Activated CD4-positive, alpha-beta T cell treated with anti-CD3 and anti-CD28 coated beads, Interleukin-2, amount 10 ng/mL, durations not matched to agents 7 days and 5 days (primary cell): ENCODE data around the gene PTPRD. TPM values are rescaled to one million over a fixed set of nuclear protein-coding genes. Genes with fewer than 3 reads are reported as not detected.

Source experiments
- CTCF ChIA-PET: fragments of 350-600 bp; sonication (Branson Sonifier 250); formaldehyde crosslinking; loops from one replicate; lab custom pipeline; 2021; ENCODE audit warnings: antibody characterized with exemption; lab: Charles Lee
- POLR2A ChIA-PET: fragments of 350-600 bp; sonication (Branson Sonifier 250); formaldehyde crosslinking; loops from one replicate; lab custom pipeline; 2021; ENCODE audit warnings: antibody characterized with exemption; lab: Charles Lee
- DNase-seq: peaks from one replicate; pipeline ENCODE4 v3.0.0-alpha.2; 2020
- H3K27ac Mint-ChIP-seq: one replicate; pipeline ENCODE4 v1.8.0; 2021; ENCODE audit warnings: mild to moderate bottlenecking, moderate library complexity, mixed read lengths
- H3K27me3 Mint-ChIP-seq: one replicate; pipeline ENCODE4 v1.8.0; 2021; ENCODE audit warnings: mixed read lengths
- H3K36me3 Mint-ChIP-seq: one replicate; pipeline ENCODE4 v1.8.0; 2021; ENCODE audit warnings: low read depth, mixed read lengths
- H3K4me1 Mint-ChIP-seq: one replicate; pipeline ENCODE4 v1.8.0; 2021; ENCODE audit warnings: mixed read lengths
- H3K4me3 Mint-ChIP-seq: one replicate; pipeline ENCODE4 v1.8.0; 2021; ENCODE audit warnings: mild to moderate bottlenecking, moderate library complexity, mixed read lengths
- H3K9me3 Mint-ChIP-seq: one replicate; pipeline ENCODE4 v1.8.0; 2021; ENCODE audit warnings: mixed read lengths
- total RNA-seq, 2 experiments: library from RNA; stranded (reverse); gene quantifications; one replicate each; pipeline ENCODE4 v1.2.3, GENCODE V29; 2021

PTPRD gene
- total RNA-seq, 2 experiments from 2014 or later, result not detected

- Mint-ChIP-seq H3K9me3 (no peaks in the 10 kb centered on the region), H3K4me3 (no peak overlapping the region), H3K36me3 (no peaks in the 10 kb centered on the region), H3K4me1 (peaks cover 3% of the 10 kb centered on the region), H3K27me3 (no peaks in the 10 kb centered on the region), H3K27ac (no peak overlapping the region)
- CTCF ChIA-PET, result no interaction called here
- no peak for DNase-seq
- POLR2A ChIA-PET, result no interaction called here
Observed at GRCh38 chr9:8361364-8361763, 2251.4 kb downstream of the PTPRD start.

GRCh38 chr9:8356406-8356805, 2256.4 kb downstream of the PTPRD start:
- Mint-ChIP-seq H3K27me3 (no peaks in the 10 kb centered on the region), H3K36me3 (no peaks in the 10 kb centered on the region), H3K27ac (no peak overlapping the region), H3K4me3 (no peak overlapping the region), H3K4me1 (no peaks in the 10 kb centered on the region), H3K9me3 (no peaks in the 10 kb centered on the region)
- DNase-seq, result no peak
- CTCF ChIA-PET, result interaction anchor here (0.7 kb wide), 1 partner anchor 36 kb away, joined by 3 read pairs; no protein-coding TSS in a partner anchor
- POLR2A ChIA-PET, result no interaction called here

- POLR2A ChIA-PET, result no interaction called here
- H3K36me3 Mint-ChIP-seq, result no peaks in the 10 kb centered on the region
- no peak overlapping the region for H3K4me3 Mint-ChIP-seq
- no peaks in the 10 kb centered on the region for H3K27me3 Mint-ChIP-seq
- no peak for DNase-seq
- no peaks in the 10 kb centered on the region for H3K9me3 Mint-ChIP-seq
- H3K4me1 Mint-ChIP-seq, result no peaks in the 10 kb centered on the region
- H3K27ac Mint-ChIP-seq, result no peak overlapping the region
- CTCF ChIA-PET, result interaction anchor here (0.8 kb wide), 1 partner anchor 231 kb away, joined by 4 read pairs; no protein-coding TSS in a partner anchor
Observed at GRCh38 chr9:8351436-8351835, 2261.4 kb downstream of the PTPRD start.

- H3K27ac Mint-ChIP-seq, result no peak overlapping the region
- POLR2A ChIA-PET, result no interaction called here
- CTCF ChIA-PET, result no interaction called here
Observed at GRCh38 chr9:8349901-8350300, 2262.9 kb downstream of the PTPRD start.

DNA sequence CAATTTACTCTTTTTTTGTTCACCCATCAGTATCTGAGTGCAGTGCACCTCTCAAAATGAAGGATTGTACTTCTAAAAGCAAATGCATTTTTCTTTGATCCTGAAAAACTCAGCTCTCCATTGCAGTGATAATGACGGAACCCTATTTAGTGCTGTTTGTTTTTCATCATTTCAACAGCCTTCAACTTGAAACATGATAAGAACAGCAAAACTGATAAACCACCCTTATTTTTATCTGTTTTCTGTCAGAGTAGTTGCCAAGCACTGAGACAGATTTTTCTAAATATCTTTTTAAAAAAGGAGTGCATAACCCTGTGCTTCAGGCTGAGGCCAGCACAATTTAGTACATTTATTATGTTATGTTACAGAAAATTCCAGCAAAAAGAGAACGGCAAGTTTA, 2263.4 kb downstream of the PTPRD start:
- Mint-ChIP-seq H3K4me3 (no peak overlapping the region), H3K27me3 (no peaks in the 10 kb centered on the region), H3K36me3 (no peaks in the 10 kb centered on the region), H3K27ac (no peak overlapping the region), H3K4me1 (no peaks in the 10 kb centered on the region), H3K9me3 (no peaks in the 10 kb centered on the region)
- ChIA-PET POLR2A (no interaction called here), CTCF (no interaction called here)
- DNase-seq, result no peak

More at GRCh38 chr9:8349901-8350300, 2262.9 kb downstream of the PTPRD start:
- H3K4me3 Mint-ChIP-seq, result no peak overlapping the region
- H3K36me3 Mint-ChIP-seq, result no peaks in the 10 kb centered on the region
- H3K4me1 Mint-ChIP-seq, result no peaks in the 10 kb centered on the region
- no peaks in the 10 kb centered on the region for H3K27me3 Mint-ChIP-seq
- DNase-seq, result no peak
- no peaks in the 10 kb centered on the region for H3K9me3 Mint-ChIP-seq

DNA sequence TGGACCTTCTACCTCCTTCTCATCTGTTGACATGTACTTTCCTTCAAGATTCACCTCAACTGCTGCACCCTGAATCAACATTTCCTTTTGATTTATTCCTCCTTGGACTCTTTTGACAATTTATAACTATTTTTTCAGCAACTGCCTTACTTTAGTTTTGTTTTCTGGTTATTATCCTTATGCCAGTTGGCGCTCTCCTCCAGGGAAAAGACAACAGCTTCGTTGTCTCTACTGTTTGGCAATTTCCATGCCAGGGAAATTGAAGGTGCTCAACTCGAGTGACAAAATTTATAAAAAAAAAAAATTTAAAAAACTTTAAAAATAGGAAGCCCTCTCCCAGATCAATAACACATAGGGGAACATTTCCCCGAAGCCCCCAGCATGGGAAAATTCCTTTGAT, 2264.0 kb downstream of the PTPRD start:
- no peaks in the 10 kb centered on the region for H3K27me3 Mint-ChIP-seq

GRCh38 chr9:8346296-8346695, 2266.5 kb downstream of the PTPRD start:
- no peaks in the 10 kb centered on the region for H3K4me1 Mint-ChIP-seq
- ChIA-PET POLR2A (no interaction called here), CTCF (interaction anchor here (0.5 kb wide), 1 partner anchor 75 kb away, joined by 3 read pairs; no protein-coding TSS in a partner anchor)
- DNase-seq, result no peak
- H3K27me3 Mint-ChIP-seq, result no peaks in the 10 kb centered on the region
- H3K9me3 Mint-ChIP-seq, result no peaks in the 10 kb centered on the region
- H3K36me3 Mint-ChIP-seq, result no peaks in the 10 kb centered on the region
- no peak overlapping the region for H3K4me3 Mint-ChIP-seq
- H3K27ac Mint-ChIP-seq, result no peak overlapping the region

More for the DNA sequence above, 2264.0 kb downstream of the PTPRD start:
- ChIA-PET POLR2A (no interaction called here), CTCF (no interaction called here)
- no peak overlapping the region for H3K4me3 Mint-ChIP-seq
- H3K4me1 Mint-ChIP-seq, result no peaks in the 10 kb centered on the region
- H3K36me3 Mint-ChIP-seq, result no peaks in the 10 kb centered on the region
- H3K27ac Mint-ChIP-seq, result no peak overlapping the region
- DNase-seq, result no peak
- H3K9me3 Mint-ChIP-seq, result no peaks in the 10 kb centered on the region

GRCh38 chr9:8338767-8339510, 2273.9 kb downstream of the PTPRD start:
- POLR2A ChIA-PET, result no interaction called here
- no peak overlapping the region for H3K4me3 Mint-ChIP-seq
- no peaks in the 10 kb centered on the region for H3K36me3 Mint-ChIP-seq
- CTCF ChIA-PET, result no interaction called here
- H3K27ac Mint-ChIP-seq, result no peak overlapping the region
- H3K27me3 Mint-ChIP-seq, result no peaks in the 10 kb centered on the region
- no peaks in the 10 kb centered on the region for H3K4me1 Mint-ChIP-seq
- H3K9me3 Mint-ChIP-seq, result peaks cover 2% of the 10 kb centered on the region
- DNase-seq, result no peak

GRCh38 chr9:8337834-8338766, 2274.7 kb downstream of the PTPRD start:
- Mint-ChIP-seq H3K36me3 (no peaks in the 10 kb centered on the region), H3K27ac (no peak overlapping the region), H3K9me3 (peaks cover 2% of the 10 kb centered on the region), H3K4me3 (no peak overlapping the region), H3K4me1 (no peaks in the 10 kb centered on the region), H3K27me3 (no peaks in the 10 kb centered on the region)
- ChIA-PET CTCF (interaction anchor here (0.6 kb wide), 2 partner anchors 32 to 1676 kb away, joined by 3 read pairs; no protein-coding TSS in a partner anchor), POLR2A (no interaction called here)
- DNase-seq, result no peak

DNA sequence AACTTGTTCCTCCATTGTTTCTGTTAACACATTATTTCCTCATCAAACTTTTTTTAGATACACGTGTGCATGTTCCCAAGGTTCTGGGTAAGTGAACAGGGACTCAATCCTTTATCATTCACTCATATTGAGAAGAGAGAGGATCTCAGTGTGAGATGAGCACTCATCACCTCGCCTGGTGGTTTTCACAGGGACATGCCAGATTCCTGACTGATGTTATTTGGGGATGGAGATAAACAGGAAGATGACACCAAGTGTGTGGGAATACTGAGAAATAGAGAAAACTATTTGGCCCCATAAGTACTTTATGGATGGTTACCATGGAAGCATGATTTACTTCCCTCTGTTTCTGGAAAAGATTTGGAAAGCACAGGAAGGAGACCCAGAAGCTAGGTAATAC, 2279.9 kb downstream of the PTPRD start:
- no peak overlapping the region for H3K4me3 Mint-ChIP-seq
- H3K27me3 Mint-ChIP-seq, result no peaks in the 10 kb centered on the region
- peaks cover 2% of the 10 kb centered on the region for H3K9me3 Mint-ChIP-seq
- ChIA-PET CTCF (no interaction called here), POLR2A (no interaction called here)
- H3K4me1 Mint-ChIP-seq, result no peaks in the 10 kb centered on the region
- H3K27ac Mint-ChIP-seq, result no peak overlapping the region
- no peaks in the 10 kb centered on the region for H3K36me3 Mint-ChIP-seq
- DNase-seq, result no peak

GRCh38 chr9:8332331-8332650, 2280.5 kb downstream of the PTPRD start:
- Mint-ChIP-seq H3K4me3 (no peak overlapping the region), H3K36me3 (no peaks in the 10 kb centered on the region), H3K27me3 (no peaks in the 10 kb centered on the region), H3K9me3 (peaks cover 2% of the 10 kb centered on the region), H3K4me1 (no peaks in the 10 kb centered on the region), H3K27ac (no peak overlapping the region)
- DNase-seq, result no peak
- ChIA-PET CTCF (no interaction called here), POLR2A (no interaction called here)

DNA sequence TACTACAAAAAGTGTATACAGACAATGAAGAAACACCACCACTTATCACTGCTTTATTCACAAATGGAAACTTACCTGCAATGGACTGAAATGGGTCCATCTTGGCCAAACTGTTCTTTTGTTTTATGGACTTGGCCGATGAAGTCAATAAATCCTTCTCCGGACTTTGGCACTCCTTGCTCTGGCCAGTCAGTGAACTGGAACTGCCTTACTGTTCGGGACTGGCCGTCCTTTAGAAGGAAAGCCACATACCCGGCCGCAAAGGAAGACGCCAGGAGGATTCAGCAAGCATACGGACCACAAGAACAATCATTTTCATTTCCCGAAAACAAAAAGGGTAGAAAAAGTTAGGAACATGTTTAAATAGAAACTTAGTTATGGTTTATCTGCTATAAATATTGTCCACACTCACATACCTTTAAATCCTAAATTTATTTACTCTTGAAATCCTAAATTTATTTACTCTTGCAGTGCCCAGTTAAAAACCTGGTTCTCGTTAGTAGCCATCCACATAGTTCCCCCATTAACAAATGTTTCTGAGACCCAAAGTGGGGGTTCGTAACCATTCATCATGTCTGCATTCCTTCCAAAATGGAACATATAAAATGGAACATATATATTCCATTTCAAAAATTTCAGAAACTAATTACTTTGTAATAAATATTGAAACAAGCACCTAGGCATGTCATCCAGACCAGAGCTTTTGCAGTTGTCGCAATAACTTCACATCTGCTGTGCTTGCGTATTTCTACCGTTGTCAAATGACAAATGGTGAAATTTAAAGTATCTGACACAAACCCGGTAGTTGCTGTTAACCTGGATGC, 2281.1 kb downstream of the PTPRD start:
- no peak overlapping the region for H3K4me3 Mint-ChIP-seq
- no peak for DNase-seq
- ChIA-PET CTCF (no interaction called here), POLR2A (no interaction called here)
- H3K4me1 Mint-ChIP-seq, result no peaks in the 10 kb centered on the region
- no peak overlapping the region for H3K27ac Mint-ChIP-seq
- H3K9me3 Mint-ChIP-seq, result peaks cover 2% of the 10 kb centered on the region
- no peaks in the 10 kb centered on the region for H3K27me3 Mint-ChIP-seq
- no peaks in the 10 kb centered on the region for H3K36me3 Mint-ChIP-seq
